Measurements from ENCODE around the gene DSCAML1. TPM values are rescaled to one million over a fixed set of nuclear protein-coding genes. Genes with fewer than 3 reads are reported as not detected.

Gene DSCAML1
- total RNA-seq, 1 experiment from 2014 or later: not detected

- intact Hi-C loops (cut with micrococcal nuclease): no loop called here
- TF ChIP-seq ELF1 (IDR thresholded peaks at IDR 0.05; ENCODE audit: borderline replicate concordance, low read depth) (no peak), REST (IDR thresholded peaks at IDR 0.05; ENCODE audit: low read depth) (no peak), POLR2A (IDR thresholded peaks at IDR 0.05; ENCODE audit: borderline replicate concordance, extremely low read depth, insufficient read depth, insufficient read length) (no peak), TCF7L2 (IDR thresholded peaks at IDR 0.05; ENCODE audit: borderline replicate concordance, extremely low read depth, insufficient read depth, insufficient read length) (no peak), EZH2phosphoT487 (IDR thresholded peaks at IDR 0.05; ENCODE audit: borderline replicate concordance) (no peak), CTCF (IDR thresholded peaks at IDR 0.05 in 2 of 3, conservative IDR thresholded peaks at IDR 0.05 in 1 of 3; ENCODE audit: borderline replicate concordance in 1 of 3, insufficient read depth in 1 of 3, low read depth in 2 of 3, low read length in 2 of 3) (no peak), EZH2 (IDR thresholded peaks at IDR 0.05) (no peak), EGR1 (IDR thresholded peaks at IDR 0.05; ENCODE audit: low read depth) (no peak), YY1 (IDR thresholded peaks at IDR 0.05; ENCODE audit: extremely low read depth, insufficient replicate concordance, low read depth, low read length) (no peak), SP1 (IDR thresholded peaks at IDR 0.05; ENCODE audit: low read depth) (no peak)
- TF ChIP-seq, protein P1, sequence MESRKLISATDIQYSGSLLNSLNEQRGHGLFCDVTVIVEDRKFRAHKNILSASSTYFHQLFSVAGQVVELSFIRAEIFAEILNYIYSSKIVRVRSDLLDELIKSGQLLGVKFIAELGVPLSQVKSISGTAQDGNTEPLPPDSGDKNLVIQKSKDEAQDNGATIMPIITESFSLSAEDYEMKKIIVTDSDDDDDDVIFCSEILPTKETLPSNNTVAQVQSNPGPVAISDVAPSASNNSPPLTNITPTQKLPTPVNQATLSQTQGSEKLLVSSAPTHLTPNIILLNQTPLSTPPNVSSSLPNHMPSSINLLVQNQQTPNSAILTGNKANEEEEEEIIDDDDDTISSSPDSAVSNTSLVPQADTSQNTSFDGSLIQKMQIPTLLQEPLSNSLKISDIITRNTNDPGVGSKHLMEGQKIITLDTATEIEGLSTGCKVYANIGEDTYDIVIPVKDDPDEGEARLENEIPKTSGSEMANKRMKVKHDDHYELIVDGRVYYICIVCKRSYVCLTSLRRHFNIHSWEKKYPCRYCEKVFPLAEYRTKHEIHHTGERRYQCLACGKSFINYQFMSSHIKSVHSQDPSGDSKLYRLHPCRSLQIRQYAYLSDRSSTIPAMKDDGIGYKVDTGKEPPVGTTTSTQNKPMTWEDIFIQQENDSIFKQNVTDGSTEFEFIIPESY (IDR thresholded peaks at IDR 0.05; ENCODE audit: extremely low read depth, insufficient replicate concordance, low read length): no peak
- no peaks in the 10 kb centered on the region for H3K4me1 ChIP-seq (ENCODE audit: control insufficient read depth in 1 of 2, insufficient read depth in 2 of 2, low read length in 2 of 2)
These were observed 384.8 kb downstream of the DSCAML1 start for GRCh38 chr11:117412176-117412575.

More at GRCh38 chr11:117412176-117412575, 384.8 kb downstream of the DSCAML1 start:
- H3K79me2 ChIP-seq (ENCODE audit: insufficient read depth, low read length): no peaks in the 10 kb centered on the region
- H3K4me2 ChIP-seq (ENCODE audit: low read length): no peak overlapping the region
- no peaks in the 10 kb centered on the region for H3K27me3 ChIP-seq (ENCODE audit: insufficient read depth, low read length)
- no peak overlapping the region for H3K9ac ChIP-seq (ENCODE audit: low read length)
- no peak overlapping the region for H2AFZ ChIP-seq (ENCODE audit: low read depth, low read length, poor library complexity, severe bottlenecking)
- no peak overlapping the region for H3K27ac ChIP-seq (ENCODE audit: low read depth, low read length)
- H3K9me2 ChIP-seq (ENCODE audit: insufficient read depth): no peaks in the 10 kb centered on the region
- ChIA-PET POLR2A (no interaction called here), CTCF (no interaction called here), RAD21 (ENCODE audit: low non-redundant PET in 1 of 2, low total read pairs in 2 of 2, uncharacterized antibody in 2 of 2, unreplicated experiment in 2 of 2) (no interaction called here)
- H3K4me3 ChIP-seq (replicated peaks in 1 of 2; ENCODE audit: low read depth in 1 of 2, low read length in 2 of 2): no peak overlapping the region
- ATAC-seq: no peak
- no TSS peak for BruUV-seq (replicated peaks)
- no peak for DNase-seq (ENCODE audit: low read depth, low spot score)
- H3K9me3 ChIP-seq (ENCODE audit: control insufficient read depth in 1 of 2, insufficient read depth in 1 of 2, low read depth in 1 of 2, low read length in 2 of 2): no peaks in the 10 kb centered on the region
- H4K20me1 ChIP-seq (ENCODE audit: insufficient read depth): no peaks in the 10 kb centered on the region
- H3K36me3 ChIP-seq (ENCODE audit: control insufficient read depth in 1 of 2, insufficient read depth in 2 of 2, low read length in 2 of 2): 0 out of 4 replicates have a peak, but pooled peaks cover 0 to 2% of the 10 kb centered on the region in 2 experiments

All from HCT116 (cell line).